Islet of Langerhans (tissue), 1 donor: ENCODE results near the gene PNPT1.
A peak's percentile ranks its signal among the peaks of the same experiment; 100 is the strongest.

Experiments
- FAIRE-seq: peaks from one replicate; lab custom pipeline; 2011; peaks lifted over from hg19 to GRCh38; lab: Jason Lieb, UNC

PNPT1 gene

DNA sequence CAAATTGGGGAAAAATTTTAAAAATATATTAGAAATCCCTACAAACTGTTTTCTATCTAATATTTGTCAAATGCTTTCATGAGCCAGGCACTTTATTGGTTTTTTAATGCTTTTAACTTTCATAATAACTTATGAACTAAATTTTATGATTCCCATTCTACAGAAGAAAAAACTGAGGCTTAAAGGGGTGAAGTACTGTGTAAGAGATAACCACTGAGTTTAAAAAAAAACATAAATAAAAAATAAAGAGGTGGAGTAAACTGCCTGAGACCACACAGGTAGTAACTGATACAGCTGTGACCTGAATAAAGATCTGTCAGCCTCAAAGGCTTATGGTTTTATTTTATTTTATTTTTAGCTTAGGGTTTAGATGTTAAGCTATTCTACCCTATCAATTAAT is 24.7 kb downstream of the PNPT1 start:
- no peak for FAIRE-seq

DNA sequence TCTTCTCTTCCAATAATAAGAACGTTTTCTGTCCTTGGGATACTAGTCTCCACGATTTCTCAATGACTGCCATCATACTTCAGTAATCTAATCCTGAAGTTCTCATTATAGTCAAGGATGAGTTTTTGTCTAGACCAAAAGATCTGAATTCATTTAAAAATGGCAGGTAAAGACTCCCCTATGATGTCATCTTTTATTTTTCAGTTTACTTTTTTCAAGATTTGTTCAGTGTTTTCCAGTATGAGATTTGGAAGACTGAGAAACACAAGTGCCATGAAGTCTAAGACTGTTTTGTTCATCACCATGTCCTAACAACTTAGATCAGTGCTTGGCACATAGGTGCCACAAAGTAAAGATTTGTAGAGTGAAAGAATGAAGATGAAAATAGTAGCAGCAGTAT is 40.4 kb downstream of the PNPT1 start:
- FAIRE-seq = no peak

DNA sequence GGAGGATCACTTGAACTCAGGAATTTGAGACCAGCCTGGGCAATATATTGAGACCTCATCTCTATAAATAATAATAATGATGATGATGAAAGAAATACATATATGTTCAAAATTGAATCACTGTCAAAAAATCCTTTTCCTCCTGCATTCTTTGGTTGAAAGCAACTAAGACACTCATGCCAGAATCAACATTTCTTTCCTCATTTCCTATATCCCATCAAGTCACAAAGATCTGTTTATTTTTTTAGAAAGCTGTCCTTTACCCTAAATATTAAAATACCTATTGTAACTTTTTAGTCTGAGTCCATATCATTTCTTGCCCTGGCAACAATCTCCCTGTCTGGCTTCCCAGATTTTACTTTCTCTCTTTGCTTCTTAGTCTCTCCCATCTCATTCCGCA is 44.4 kb downstream of the PNPT1 start:
- no peak for FAIRE-seq

DNA sequence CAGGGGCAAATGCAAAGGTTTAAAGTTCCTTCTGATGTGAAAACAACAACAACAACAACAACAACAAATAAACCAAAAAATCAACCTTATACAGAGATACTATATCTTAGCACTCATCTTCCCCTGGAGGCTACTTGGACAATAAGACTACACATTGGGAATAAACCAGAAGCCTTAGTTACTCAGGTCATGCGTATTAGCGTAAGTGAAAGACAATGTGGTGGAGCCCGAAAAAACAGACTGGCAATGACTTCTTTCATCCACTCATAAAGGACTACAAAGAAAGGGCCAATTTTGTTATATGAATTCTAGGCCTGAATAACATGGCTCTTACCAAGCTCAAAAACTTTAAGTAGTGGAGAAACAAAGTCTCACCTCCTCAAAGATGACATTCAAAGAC is 56.8 kb downstream of the PNPT1 start:
- no peak for FAIRE-seq

DNA sequence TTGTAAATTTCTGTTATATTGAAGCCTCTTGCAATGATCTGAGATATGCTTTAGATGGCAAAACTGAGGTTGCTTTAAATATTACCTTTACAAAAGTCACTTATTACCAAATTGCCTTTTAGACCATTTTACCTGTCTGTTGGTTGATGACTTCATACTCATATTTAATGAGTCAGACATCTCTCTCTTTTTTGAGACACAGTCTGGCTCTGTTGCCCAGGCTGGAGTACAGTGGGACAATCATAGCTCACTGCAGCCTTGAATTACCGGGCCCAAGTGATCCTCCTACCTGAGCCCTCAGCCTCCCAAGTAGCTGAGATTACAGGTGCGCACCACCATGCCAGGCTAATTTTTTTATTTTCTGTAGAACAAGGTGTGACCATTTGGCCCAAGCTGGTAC is 64.7 kb downstream of the PNPT1 start:
- no peak for FAIRE-seq

DNA sequence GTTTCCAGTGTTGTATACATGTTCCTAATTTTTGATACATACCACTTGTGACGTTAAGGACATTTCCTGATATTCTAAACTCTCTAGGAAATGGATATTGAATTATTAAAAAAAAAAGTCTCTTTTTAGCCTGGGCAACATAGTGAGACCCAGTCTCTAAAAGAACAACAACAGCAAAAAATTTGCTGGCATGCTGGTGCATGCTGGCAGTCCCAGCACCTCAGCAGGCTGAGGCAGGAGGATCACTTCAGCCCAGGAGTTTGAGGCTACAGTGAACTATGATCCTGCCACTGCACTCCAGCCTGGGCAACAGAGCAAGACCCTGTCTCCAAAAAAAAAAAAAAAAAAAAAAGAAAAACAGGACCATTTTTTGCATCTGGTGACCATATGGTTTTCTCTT is 65.7 kb downstream of the PNPT1 start:
- no peak for FAIRE-seq

DNA sequence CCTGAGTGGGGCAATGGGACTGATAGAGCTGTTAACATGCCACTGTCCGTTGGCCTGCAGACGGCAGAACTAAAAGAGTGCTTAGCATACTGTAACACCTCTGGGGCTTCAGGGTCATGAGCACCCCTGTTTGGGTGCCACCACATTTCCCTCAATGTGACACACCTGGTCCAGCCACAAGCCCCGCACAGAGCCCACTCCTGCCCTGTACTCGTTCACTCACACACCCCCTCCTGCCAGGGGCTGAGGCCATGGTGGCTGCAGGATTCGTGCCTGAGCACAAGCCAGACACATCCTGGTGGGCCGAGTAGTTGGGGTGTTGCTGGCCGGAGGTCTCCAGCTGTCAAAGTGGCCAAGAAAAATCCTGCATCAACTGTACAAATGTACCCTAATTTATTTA is 71.8 kb downstream of the PNPT1 start:
- no peak for FAIRE-seq

DNA sequence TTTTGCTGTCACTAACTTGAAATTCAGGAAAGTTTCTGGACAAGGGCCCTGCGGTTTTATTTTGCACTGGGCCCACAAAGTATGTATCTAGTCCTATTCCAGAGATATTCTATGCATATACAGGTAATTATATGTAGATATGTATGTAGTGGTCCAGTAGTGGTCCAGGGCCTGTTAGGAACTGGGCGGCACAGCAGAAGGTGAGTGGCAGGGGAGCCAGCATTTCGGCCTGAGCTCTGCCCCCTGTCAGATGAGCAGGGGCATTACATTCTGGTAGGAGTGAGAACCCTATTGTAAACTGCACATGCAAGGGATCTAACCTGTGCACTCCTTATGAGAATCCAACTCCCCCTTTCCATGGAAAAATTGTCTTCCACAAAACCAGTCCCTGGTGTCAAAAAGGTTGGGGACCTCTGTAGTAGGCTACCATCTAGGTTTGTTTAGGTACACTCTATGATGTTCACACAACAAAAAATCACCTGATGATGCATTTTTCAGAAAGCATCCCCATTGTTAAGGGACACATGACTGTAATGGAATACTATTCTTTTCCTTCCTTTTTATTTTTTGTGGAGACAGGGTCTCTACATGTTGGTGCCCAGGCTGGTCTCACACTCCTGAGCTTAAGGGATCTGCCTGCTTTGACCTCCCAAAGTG is 73.4 kb downstream of the PNPT1 start:
- FAIRE-seq = no peak

DNA sequence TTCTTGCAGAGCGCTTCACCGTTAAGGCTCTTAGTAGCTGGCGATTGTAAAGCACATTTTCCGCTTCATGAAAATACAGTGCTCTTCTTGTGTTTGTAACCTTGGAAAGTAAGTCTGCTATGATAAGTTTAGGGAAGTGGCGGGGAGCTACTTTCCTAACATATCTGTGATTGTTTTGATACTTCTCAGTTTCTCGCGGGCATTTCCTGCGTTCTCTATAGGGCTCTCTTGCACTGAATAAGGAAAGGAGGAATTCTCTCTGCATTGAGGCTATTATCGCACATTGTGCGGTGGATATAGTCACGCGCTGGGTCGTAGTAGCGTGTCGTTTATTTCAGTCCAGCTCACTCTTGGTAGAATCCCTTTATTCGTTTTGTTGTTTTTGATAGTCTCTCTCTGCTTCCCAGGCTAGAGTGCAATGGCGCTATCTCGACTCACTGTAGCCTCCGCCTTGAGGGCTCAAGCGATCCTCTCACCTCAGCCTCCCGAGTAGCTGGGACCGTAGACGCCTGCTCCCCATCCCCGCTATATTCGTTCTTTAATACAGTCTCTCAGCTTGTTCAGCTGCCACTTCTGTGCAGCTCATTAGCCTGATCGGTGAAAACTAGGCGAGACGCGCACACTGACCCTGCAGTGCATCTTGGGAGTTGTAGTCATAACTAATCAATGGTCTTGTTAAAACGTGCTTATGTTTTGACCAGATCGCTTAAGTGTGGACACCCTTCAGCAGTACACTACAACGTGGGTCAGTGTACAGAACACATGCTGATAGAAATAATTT is 75.2 kb downstream of the PNPT1 start:
- peak; percentile 36 for FAIRE-seq

DNA sequence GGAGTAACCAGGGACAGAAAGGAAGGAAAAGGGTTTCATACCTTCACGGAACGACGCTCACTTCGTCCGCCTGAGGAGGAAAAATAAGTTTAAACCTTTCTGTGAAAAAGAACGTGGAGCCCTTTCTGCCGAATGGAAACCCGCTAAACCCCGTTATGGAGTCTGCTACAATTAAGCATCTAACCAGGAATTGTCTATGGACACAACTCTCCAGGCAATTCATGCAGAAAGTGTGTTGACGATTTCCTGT is 75.7 kb downstream of the PNPT1 start:
- FAIRE-seq = no peak

DNA sequence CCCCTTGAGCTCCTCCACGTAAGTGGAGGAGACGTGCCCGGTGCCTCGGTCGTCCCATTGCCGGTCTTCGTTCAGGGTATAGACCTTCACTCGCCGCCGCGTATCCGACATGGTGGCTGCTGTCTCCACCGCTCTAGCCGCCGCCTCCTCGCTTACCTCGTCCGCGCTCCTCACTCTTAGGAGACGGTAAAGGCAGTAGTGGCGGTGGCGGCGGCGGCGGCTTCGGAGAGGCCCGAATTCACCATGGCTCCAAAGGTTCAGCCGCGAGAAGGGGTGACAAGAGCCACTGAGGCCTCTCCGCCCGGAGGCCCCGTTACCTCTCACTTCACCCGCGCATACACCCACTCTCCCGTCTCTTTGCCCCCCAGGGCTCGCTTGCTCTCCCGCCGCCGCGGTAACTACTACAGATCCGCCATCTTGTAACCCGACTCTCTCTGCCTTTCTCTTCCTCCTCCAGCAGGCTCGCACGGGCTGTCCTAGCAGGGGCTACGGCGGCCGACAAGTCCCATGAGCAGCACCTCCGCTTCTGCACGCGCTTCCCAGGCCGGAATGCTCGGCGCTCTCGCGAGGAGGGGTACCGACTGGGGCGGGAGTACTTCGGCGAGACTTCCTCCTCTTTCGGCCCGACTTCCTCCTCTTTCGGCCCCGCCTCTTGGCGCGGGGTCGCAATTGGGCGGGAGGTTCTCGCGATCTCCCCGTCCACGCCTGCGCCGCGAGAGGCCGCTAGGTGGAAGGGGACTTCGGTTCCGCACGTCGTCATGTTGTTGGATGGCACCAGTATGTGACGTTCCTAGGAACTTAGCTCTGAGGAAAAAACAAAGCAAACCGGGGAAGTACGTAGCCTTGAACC is 76.2 kb downstream of the PNPT1 start, which contains the start of gene PPP4R3B:
Gene PPP4R3B (minus strand): TSS at position 448 of the 850 bp plus-strand sequence. CDS start 337 bp downstream, at position 111.
- FAIRE-seq = peak; percentile 55

DNA sequence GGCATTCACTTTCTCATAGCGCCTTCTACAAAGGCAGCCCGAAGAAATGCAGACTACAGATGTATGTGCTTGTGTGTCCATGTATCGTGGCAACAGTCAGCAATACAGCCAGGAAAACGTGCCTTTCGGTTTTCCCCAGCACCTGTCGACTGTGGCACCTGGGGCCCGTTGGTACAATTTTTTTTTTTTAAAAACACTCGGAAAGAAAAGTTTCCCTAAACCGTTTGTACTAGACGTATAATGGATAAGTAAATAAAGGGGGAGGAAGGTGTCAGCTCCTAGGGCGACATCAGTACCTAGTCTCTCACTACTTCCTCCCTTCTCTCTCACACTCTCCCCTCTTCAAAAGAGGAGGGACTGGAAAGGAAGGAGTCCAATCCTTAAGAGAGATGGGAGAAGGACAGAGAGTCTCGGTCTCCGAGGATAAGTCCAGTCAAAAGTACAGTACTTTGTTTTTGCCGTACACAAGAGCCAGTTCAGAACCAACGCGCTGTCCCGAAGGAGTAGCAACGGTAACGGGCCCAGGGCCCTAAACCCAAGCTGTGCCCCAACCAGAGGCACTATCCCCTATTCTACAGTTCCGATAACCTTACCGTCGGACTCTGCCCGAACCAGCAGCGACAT is 77.0 kb downstream of the PNPT1 start:
- no peak for FAIRE-seq

DNA sequence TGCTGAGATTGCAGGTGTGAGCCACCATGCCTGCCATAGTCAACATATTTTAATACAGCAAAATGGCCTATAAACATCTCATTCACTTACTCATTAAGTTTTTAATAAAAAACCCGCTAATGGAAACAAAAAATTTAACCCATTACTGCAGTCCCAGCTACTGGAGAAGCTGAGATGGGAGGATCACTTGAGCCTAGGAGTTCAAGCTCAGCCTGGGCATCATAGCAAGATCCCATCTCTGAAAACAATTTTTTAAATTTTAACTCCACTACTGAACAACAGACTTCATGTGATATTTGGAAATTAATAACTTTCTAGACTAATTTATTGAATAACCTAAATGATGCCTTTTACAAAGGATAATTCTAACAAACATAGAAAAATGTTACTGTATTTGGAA is 81.6 kb downstream of the PNPT1 start:
- FAIRE-seq = no peak

DNA sequence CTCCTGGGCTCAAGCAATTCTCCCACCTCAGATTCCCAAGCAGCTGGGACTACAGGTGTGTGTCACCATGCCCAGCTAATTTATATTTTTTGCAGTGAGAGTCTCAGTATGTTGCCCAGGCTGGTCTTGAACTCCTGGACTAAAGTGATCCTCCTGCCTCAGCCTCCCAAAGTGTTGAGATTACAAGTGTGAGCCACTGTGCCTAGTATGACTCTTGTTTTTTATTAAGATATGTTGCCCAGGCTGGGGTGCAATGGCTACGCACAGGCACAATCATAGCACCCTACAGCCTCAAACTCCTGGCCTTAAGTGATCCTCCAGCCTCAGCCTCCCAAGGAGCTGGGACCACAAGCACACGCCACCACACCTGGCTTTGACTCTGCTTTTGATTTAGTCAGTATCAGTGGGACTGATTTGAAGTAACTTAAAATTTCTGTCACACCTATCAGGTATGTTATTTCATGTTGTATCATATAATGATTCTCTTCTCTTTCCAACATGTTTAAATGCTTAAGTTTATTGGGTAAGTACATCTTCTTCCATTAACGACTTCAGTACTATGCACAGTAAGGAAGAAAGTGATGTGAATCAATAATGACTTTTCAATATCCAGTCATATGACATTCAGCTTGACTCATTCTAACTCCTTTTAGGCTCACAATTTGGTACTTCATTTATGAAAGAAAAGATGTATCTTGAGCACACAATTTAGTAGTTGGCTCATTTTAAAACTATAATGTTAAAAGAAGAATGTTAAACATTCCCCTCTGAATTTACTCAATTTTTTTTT is 82.5 kb downstream of the PNPT1 start:
- no peak for FAIRE-seq

DNA sequence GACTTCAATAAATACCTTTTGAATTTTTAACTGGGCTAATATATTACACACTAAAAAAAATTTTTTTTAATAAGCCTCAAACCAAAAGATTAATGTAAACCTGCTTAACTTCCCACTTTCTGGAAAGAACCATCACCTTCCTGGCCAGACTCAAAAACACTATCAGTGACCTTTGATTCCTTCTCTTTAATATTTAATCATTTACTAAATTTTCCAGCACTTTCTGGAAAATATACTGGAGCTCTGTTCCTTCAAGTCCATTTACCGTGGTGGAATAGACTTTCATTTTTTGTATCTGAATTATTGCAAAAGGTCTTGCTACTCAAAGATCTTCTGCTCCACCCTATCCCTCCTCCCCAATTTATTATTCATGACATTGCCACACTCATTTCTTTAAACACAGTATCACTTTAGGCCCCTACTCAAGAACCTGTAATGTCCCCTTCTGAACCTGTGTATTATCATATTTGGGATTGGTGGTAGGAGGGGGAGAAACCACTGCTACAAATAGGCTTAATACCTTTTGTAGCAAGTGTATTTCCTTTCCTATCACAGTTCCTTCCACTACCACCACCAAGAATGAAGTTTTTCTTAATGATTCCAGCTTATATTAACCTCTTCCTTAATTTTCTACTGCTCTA is 83.6 kb downstream of the PNPT1 start:
- FAIRE-seq = no peak

DNA sequence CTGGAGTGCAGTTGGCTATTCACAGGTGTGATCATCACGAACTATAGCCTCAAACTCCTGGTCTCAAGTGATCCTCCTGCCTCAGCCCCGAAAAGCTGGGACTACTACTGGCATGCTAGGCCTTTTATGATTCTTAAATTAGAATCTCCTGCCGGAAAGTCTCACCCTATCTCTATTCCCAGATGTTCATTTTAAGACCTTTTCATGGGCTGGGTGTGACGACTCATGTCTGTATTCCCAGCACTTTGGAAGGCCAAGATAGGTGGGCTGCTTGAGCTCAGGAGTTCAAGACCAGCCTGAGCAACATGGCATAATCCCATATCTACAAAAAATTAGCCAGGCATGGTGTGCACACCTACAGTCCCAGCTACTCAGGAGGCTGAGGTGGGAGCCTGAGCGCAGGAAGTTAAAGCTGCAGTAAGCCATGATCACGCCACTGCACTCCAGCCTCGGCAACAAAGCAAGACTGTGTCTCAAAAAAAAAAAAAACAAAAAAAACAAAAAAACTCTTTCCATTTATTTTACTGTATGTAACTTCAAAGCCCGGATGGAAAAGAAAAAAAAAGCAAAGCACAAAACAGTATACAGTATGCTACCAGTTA is 84.3 kb downstream of the PNPT1 start:
- peak; percentile 69 for FAIRE-seq

DNA sequence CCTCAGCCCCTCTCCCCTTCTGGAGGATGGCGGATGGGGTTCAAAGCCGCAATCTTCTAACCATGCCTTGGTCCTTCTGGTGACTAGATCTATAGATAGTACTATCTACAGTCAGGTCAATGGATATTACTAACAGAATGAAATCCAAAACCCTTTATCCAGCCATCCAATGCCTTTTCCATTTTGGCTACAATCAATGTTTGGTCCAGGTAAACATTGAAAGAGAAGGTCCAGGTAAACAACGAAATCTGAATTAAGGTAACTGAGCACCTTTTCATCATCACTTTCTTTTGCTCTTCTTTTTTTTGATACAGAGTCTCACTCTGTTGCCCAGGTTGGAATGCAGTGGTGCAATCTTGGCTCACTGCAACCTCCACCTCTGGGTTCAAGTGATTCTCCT is 85.9 kb downstream of the PNPT1 start:
- no peak for FAIRE-seq

DNA sequence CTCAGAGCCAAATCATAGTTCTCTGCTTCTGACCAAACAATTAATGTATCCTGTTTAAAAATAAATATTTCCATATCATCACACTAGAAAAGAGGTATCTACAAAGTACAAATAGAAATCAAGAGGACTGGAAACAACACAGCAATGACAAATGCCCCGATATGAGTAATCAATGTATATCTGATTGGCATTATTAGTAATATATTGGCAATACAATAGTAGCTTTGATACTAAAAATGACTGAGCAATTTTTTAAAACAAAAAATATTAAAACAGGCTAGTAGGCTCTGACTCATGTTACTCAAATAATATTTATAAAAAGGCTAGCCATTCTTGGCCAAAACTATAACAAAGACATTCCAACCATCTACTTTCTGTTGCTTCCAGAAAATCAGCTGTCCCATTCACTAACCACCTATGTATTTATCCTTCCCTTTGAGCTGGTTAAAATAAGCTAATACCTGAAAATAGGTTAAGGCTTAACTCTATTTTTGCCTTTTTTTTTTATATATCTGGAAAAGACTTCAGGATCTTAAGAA is 89.5 kb downstream of the PNPT1 start:
- no peak for FAIRE-seq

DNA sequence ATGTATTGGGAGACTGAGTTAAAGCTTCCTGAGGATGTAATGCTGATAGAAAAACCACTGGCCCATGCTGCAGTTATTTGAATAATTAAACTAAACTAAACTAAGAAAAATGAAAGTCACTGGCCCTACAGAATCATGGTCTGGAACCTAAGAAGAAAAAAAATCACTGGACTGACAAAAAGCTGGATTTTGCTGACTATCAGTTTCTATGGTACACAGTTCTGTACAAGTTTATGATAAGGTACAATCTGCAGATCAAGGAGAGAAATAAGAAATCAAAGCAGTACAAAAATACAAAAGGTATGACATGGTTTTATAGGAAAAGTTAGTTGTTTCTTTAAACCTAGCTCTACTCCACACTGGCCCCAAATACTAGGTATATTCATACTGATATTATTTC is 91.8 kb downstream of the PNPT1 start:
- FAIRE-seq = no peak

DNA sequence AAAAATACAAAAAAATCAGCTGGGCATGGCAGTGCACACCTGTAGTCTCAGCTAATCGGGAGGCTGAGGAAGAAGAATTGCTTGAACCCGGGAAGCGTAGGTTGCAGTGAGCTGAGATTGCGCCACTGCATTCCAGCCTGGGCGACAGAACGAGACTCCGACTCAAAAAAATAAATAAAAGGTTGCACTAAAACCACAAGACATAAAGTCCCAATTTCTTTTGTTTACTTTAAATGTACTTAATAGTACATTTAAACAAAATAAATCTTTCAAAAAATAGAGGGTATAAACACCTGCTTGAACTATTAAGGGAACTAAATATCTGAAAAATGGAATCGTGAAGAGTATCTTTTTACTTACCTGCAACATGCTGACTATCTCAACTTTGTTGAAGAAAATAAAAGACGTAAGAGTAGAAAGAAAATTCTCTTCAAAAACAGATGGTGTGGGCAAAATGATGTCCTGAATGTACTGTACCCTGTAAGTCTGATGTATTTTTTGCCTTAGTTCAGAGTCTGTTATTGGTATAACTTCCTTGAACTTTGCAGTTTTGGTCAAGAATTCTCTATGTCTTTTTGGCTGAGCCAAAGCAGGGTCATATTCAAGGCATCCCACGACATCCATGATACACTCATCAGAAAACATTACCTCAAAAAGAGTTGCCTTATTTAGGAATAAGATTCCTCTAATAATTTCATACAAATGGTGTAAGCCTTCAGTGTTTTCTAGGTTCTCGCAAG is 95.4 kb downstream of the PNPT1 start:
- no peak for FAIRE-seq
